H9 (cell line): ENCODE data around the gene SCAND1. TPM values are rescaled to one million over a fixed set of nuclear protein-coding genes. Genes with fewer than 3 reads are reported as not detected.

Experiments used
- DNase-seq: peaks from one replicate; pipeline ENCODE4 v3.0.0-alpha.2; 2017
- H2AFZ ChIP-seq: one replicate; pipeline ENCODE4 v1.6.1; 2013; ENCODE audit warnings: mild to moderate bottlenecking, low read length, control low read depth, moderate library complexity
- H2AK5ac ChIP-seq: 2 replicates; pipeline ENCODE4 v1.6.1; 2013; ENCODE audit warnings: low read length, control low read depth, mixed read lengths; ENCODE audit not compliant: insufficient read length
- H2BK120ac ChIP-seq: one replicate; pipeline ENCODE4 v1.6.1; 2013; ENCODE audit warnings: low read depth, mild to moderate bottlenecking, low read length, control low read depth, inconsistent platforms; ENCODE audit not compliant: poor library complexity, severe bottlenecking
- H2BK12ac ChIP-seq: 2 replicates; pipeline ENCODE4 v1.6.1; 2013; ENCODE audit warnings: low read length, control low read depth, mixed read lengths, low read depth; ENCODE audit not compliant: insufficient read length
- H2BK15ac ChIP-seq: 2 replicates; pipeline ENCODE4 v1.6.1; 2013; ENCODE audit warnings: low read depth, low read length, control low read depth
- H2BK20ac ChIP-seq: one replicate; pipeline ENCODE4 v1.6.1; 2013; ENCODE audit warnings: low read depth, mild to moderate bottlenecking, low read length, control low read depth, inconsistent platforms; ENCODE audit not compliant: poor library complexity, severe bottlenecking
- H2BK5ac ChIP-seq: 2 replicates; pipeline ENCODE4 v1.6.1; 2013; ENCODE audit warnings: low read length, control low read depth, mixed read lengths; ENCODE audit not compliant: insufficient read length
- H3K14ac ChIP-seq: 2 replicates; pipeline ENCODE4 v1.6.1; 2013; ENCODE audit warnings: low read length, control low read depth; ENCODE audit not compliant: insufficient read depth
- H3K18ac ChIP-seq: 2 replicates; pipeline ENCODE4 v1.6.1; 2013; ENCODE audit warnings: low read depth, mild to moderate bottlenecking, mixed read lengths, low read length, control low read depth; ENCODE audit not compliant: insufficient read length
- H3K23ac ChIP-seq: 2 replicates; pipeline ENCODE4 v1.6.1; 2013; ENCODE audit warnings: low read length, control low read depth, mixed read lengths, low read depth; ENCODE audit not compliant: insufficient read length
- H3K23me2 ChIP-seq: 2 replicates; pipeline ENCODE4 v1.6.1; 2013; ENCODE audit warnings: low read depth, mild to moderate bottlenecking, mixed read lengths, low read length, control low read depth; ENCODE audit not compliant: insufficient read length, poor library complexity, severe bottlenecking
- H3K27ac ChIP-seq: 2 replicates; pipeline ENCODE4 v1.5.1; 2013; ENCODE audit warnings: low read length, control low read depth, mixed read lengths, low read depth; ENCODE audit not compliant: insufficient read length
- H3K27me3 ChIP-seq: 2 replicates; pipeline ENCODE4 v1.6.1; 2013; ENCODE audit warnings: low read length, control low read depth, inconsistent platforms; ENCODE audit not compliant: insufficient read depth
- H3K4ac ChIP-seq: 2 replicates; pipeline ENCODE4 v1.6.1; 2013; ENCODE audit warnings: low read depth, mild to moderate bottlenecking, control low read depth, inconsistent platforms, low read length, moderate library complexity
- H3K4me1 ChIP-seq: 2 replicates; pipeline ENCODE4 v1.6.1; 2013; ENCODE audit warnings: low read length, control low read depth, inconsistent platforms; ENCODE audit not compliant: insufficient read depth
- H3K4me2 ChIP-seq: 2 replicates; pipeline ENCODE4 v1.6.1; 2013; ENCODE audit warnings: low read length, control low read depth, mixed read lengths; ENCODE audit not compliant: insufficient read length, insufficient read depth
- H3K56ac ChIP-seq: 2 replicates; pipeline ENCODE4 v1.6.1; 2013; ENCODE audit warnings: low read depth, mild to moderate bottlenecking, mixed read lengths, low read length, control low read depth; ENCODE audit not compliant: insufficient read length
- H3K79me1 ChIP-seq: 2 replicates; pipeline ENCODE4 v1.6.1; 2013; ENCODE audit warnings: low read depth, mild to moderate bottlenecking, moderate library complexity, low read length, control low read depth, inconsistent platforms; ENCODE audit not compliant: insufficient read depth, poor library complexity, severe bottlenecking
- H3K79me2 ChIP-seq: 2 replicates; pipeline ENCODE4 v1.6.1; 2013; ENCODE audit warnings: low read length, control low read depth, inconsistent platforms; ENCODE audit not compliant: insufficient read depth
- H3K9ac ChIP-seq: 2 replicates; pipeline ENCODE4 v1.6.1; 2013; ENCODE audit warnings: low read length, control low read depth, mixed read lengths; ENCODE audit not compliant: insufficient read length; ENCODE audit errors: extremely low read depth
- H3K9me3 ChIP-seq: one replicate; pipeline ENCODE4 v1.6.1; 2013; ENCODE audit warnings: low read depth, low read length, inconsistent platforms; ENCODE audit not compliant: control insufficient read depth
- H3T11ph ChIP-seq: one replicate; pipeline ENCODE4 v1.6.1; 2013; ENCODE audit warnings: mild to moderate bottlenecking, low read length, control low read depth, inconsistent platforms
- H4K20me1 ChIP-seq: one replicate; pipeline ENCODE4 v1.6.1; 2013; ENCODE audit not compliant: control insufficient read depth, insufficient read length, insufficient read depth
- H4K5ac ChIP-seq: 2 replicates; pipeline ENCODE4 v1.6.1; 2013; ENCODE audit warnings: low read depth, mild to moderate bottlenecking, mixed read lengths, low read length, control low read depth; ENCODE audit not compliant: insufficient read length
- H4K8ac ChIP-seq: replicated peaks from 2 replicates; pipeline ENCODE4 v1.6.1; 2013; ENCODE audit warnings: low read length, control low read depth, mixed read lengths, low read depth; ENCODE audit not compliant: insufficient read length
- H4K91ac ChIP-seq: 2 replicates; pipeline ENCODE4 v1.6.1; 2013; ENCODE audit warnings: low read depth, mild to moderate bottlenecking, moderate library complexity, mixed read lengths, low read length, control low read depth; ENCODE audit not compliant: insufficient read length
- H3K27ac Mint-ChIP-seq, 3 experiments: 2 replicates in 2 of 3; 3 replicates in 1 of 3; pipeline ENCODE4 v1.8.0; 2020 to 2021; ENCODE audit warnings: mixed read lengths in 3 of 3, mild to moderate bottlenecking in 1 of 3, moderate library complexity in 1 of 3
- H3K27me3 Mint-ChIP-seq: 2 replicates; pipeline ENCODE4 v1.8.0; 2021; ENCODE audit warnings: low read depth, mild to moderate bottlenecking, moderate library complexity, mixed read lengths
- H3K36me3 Mint-ChIP-seq, 3 experiments: 2 replicates in 2 of 3; 3 replicates in 1 of 3; pipeline ENCODE4 v1.8.0; 2020 to 2021; ENCODE audit warnings: low read depth in 3 of 3, mixed read lengths in 3 of 3; ENCODE audit not compliant: insufficient read depth in 1 of 3
- H3K4me1 Mint-ChIP-seq, 2 experiments: 2 replicates each; pipeline ENCODE4 v1.8.0; 2020; ENCODE audit warnings: mixed read lengths in 2 of 2
- H3K4me3 Mint-ChIP-seq, 2 experiments: 2 replicates in 1 of 2; 3 replicates in 1 of 2; pipeline ENCODE4 v1.8.0; 2020 to 2021; ENCODE audit warnings: mild to moderate bottlenecking in 2 of 2, mixed read lengths in 2 of 2, moderate library complexity in 1 of 2
- H3K9me3 Mint-ChIP-seq, 2 experiments: 2 replicates in 1 of 2; 3 replicates in 1 of 2; pipeline ENCODE4 v1.8.0; 2020; ENCODE audit warnings: mild to moderate bottlenecking in 2 of 2, mixed read lengths in 2 of 2, moderate library complexity in 1 of 2
- CTCF ChIP-seq: fragments of 200-600 bp; sonication (generic); conservative IDR thresholded peaks from 3 replicates; pipeline ENCODE4 v1.8.0; 2021; ENCODE audit warnings: antibody characterized with exemption, mild to moderate bottlenecking
- WGBS: extraction: QIAGEN DNeasy Blood & Tissue Kit; methylation state at CpG from one replicate; pipeline ENCODE4 v1.1.7; 2013; ENCODE audit warnings: missing lambda C conversion rate, low lambda C conversion rate, mixed read lengths; ENCODE audit not compliant: insufficient read length; ENCODE audit errors: extremely low coverage; 5-methylcytosine and 5-hydroxymethylcytosine counted together
- total RNA-seq: library from RNA; stranded (reverse); gene quantifications from 2 replicates; pipeline ENCODE4 v1.2.1, GENCODE V29; 2021

Gene SCAND1
- total RNA-seq, 1 experiment from 2014 or later, result 59.1 TPM

- peaks cover 0 to 4% of the 10 kb centered on the region in 2 experiments; a peak in 1 of 5 replicates for H3K9me3 Mint-ChIP-seq
Observed at GRCh38 chr20:35972462-35972861, 18.2 kb upstream of the SCAND1 start.

More at GRCh38 chr20:35972462-35972861, 18.2 kb upstream of the SCAND1 start:
- no peaks in the 10 kb centered on the region for H3K9me3 ChIP-seq
- Mint-ChIP-seq H3K4me3 (no peak overlapping the region), H3K36me3 (no peaks in the 10 kb centered on the region), H3K27me3 (peaks cover 2% of the 10 kb centered on the region; the same call in 1 of the 2 replicates), H3K4me1 (peaks cover 12 to 14% of the 10 kb centered on the region in 2 experiments), H3K27ac (no peak overlapping the region)
- no peak for TF ChIP-seq CTCF
- H2BK20ac ChIP-seq, result no peak overlapping the region
- no peak overlapping the region for H2AFZ ChIP-seq
- H3K18ac ChIP-seq, result no peak overlapping the region
- H4K5ac ChIP-seq, result no peak overlapping the region
- H4K91ac ChIP-seq, result no peak overlapping the region
- no peaks in the 10 kb centered on the region for H3K27me3 ChIP-seq
- no peak overlapping the region for H2BK12ac ChIP-seq
- H3K14ac ChIP-seq, result no peak overlapping the region
- H3K4ac ChIP-seq, result no peak overlapping the region
- H3K4me2 ChIP-seq, result no peak overlapping the region
- H3K56ac ChIP-seq, result no peak overlapping the region
- H3K9ac ChIP-seq, result no peak overlapping the region
- H3K23me2 ChIP-seq, result no peaks in the 10 kb centered on the region
- no CpG with 5 or more reads among the region's 4 CpGs for WGBS
- H4K8ac ChIP-seq, result no peak overlapping the region
- no peaks in the 10 kb centered on the region for H3K4me1 ChIP-seq
- no peak overlapping the region for H3K23ac ChIP-seq
- no peak overlapping the region for H2AK5ac ChIP-seq
- H2BK15ac ChIP-seq, result no peak overlapping the region
- H2BK5ac ChIP-seq, result no peak overlapping the region
- no peak for DNase-seq
- no peak overlapping the region for H3K27ac ChIP-seq
- H3K79me2 ChIP-seq, result no peaks in the 10 kb centered on the region
- no peak overlapping the region for H2BK120ac ChIP-seq
- no peaks in the 10 kb centered on the region for H3K79me1 ChIP-seq
- H3T11ph ChIP-seq, result no peak overlapping the region
- H4K20me1 ChIP-seq, result no peaks in the 10 kb centered on the region
